ENCODE results near the gene CLCNKA. TPM values are rescaled to one million over a fixed set of nuclear protein-coding genes. Genes with fewer than 3 reads are reported as not detected.
"Not testable (repeated sequence)": the region's sequence is repeated elsewhere in the genome, so short reads cannot be mapped to it uniquely, and the experiment has no call there.

The CLCNKA gene
- total RNA-seq, 1 experiment from 2014 or later, result 1.0 TPM

DNA sequence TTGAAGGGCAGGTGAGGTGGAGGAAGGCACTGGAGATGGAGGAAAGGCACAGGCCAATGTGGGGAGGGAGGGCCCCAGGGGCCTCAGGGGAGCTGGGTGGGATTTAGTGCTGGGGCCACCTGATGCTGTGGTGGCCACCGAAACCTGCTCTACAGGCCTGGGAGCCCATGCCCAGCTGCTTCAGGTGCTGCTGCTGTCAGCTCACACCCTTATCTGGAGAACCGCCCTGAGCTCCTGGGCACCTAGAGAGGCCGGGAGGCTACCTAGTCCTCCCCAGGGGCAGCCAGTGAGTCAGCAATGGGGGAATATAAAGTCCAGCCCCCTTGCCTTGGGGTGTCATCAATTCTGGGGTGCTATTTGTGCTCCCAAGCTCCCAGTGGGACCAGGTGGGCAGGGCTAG is 39.4 kb downstream of the CLCNKA start:
- Histone ChIP-seq H3K36me3 (ENCODE audit: low read depth) (no peaks in the 10 kb centered on the region), H3F3A (ENCODE audit: insufficient read depth, low read depth) (peaks cover 11% of the 10 kb centered on the region; the same call in 1 of the 2 replicates), H3K27me3 (ENCODE audit: insufficient read depth, low read depth) (no peaks in the 10 kb centered on the region), H3K27ac (no peak overlapping the region), H4K20me1 (ENCODE audit: insufficient read depth) (no peaks in the 10 kb centered on the region), H3K9me2 (ENCODE audit: insufficient read depth) (no peaks in the 10 kb centered on the region), H3K79me2 (ENCODE audit: low read depth) (no peaks in the 10 kb centered on the region), H2AFZ (no peak overlapping the region), H3K9me3 (ENCODE audit: insufficient read depth, low read depth) (no peaks in the 10 kb centered on the region), H3K4me3 (no peak overlapping the region), H3K4me1 (replicated peaks; ENCODE audit: insufficient read depth) (peaks cover 9% of the 10 kb centered on the region), H3K4me2 (no peak overlapping the region; the same call in 1 of the 2 replicates)
- no TSS peak for BruUV-seq (replicated peaks)
- peak; percentile 56 to 57 for DNase-seq
- TF ChIP-seq, protein P1, sequence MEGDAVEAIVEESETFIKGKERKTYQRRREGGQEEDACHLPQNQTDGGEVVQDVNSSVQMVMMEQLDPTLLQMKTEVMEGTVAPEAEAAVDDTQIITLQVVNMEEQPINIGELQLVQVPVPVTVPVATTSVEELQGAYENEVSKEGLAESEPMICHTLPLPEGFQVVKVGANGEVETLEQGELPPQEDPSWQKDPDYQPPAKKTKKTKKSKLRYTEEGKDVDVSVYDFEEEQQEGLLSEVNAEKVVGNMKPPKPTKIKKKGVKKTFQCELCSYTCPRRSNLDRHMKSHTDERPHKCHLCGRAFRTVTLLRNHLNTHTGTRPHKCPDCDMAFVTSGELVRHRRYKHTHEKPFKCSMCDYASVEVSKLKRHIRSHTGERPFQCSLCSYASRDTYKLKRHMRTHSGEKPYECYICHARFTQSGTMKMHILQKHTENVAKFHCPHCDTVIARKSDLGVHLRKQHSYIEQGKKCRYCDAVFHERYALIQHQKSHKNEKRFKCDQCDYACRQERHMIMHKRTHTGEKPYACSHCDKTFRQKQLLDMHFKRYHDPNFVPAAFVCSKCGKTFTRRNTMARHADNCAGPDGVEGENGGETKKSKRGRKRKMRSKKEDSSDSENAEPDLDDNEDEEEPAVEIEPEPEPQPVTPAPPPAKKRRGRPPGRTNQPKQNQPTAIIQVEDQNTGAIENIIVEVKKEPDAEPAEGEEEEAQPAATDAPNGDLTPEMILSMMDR (conservative IDR thresholded peaks at IDR 0.05), result no peak
- TF ChIP-seq EZH2 (IDR thresholded peaks at IDR 0.05; ENCODE audit: low read depth), result no peak
- ChIA-PET CTCF (no interaction called here), POLR2A (ENCODE audit: unreplicated experiment) (interaction anchor here (0.7 kb wide), 1 partner anchor 467 kb away, joined by 4 read pairs; no protein-coding TSS in a partner anchor)
- intact Hi-C loops (cut with micrococcal nuclease; ENCODE audit: unreplicated experiment), result no loop called here

DNA sequence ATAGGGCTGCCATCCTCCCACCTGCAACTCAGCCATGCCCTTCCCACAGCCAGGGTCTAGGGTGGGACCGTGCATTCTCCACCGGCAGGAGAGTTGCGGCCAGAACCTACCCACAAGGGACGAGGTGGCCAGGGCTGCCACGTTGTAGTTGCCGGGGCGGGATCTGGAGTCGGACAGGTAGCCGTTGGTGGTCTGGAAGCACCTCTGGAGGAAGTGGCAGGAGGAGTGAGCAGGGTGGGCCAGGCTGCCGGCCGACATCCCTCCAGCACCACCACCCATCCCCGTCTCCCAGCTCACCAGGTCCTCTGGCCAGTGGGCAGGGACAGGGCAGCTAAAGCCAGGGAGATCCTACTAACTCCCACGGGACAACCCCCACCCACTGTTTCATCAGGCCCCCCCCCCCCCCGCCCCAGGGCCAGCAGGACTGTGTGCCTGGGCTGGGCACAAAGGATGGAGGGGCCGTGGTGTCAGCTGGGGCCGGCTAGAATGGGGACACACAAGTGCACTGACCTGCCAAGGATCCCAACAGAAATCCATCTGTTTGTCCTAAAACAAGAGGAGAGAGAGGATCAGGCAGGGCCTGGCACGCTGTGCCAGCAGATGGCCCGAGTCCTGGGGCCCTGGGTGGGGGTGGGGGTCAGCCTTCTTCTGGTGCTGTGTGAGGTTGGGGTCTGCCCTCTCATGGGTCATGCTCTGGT is 40.3 kb downstream of the CLCNKA start:
- CTCF ChIA-PET; POLR2A ChIA-PET (ENCODE audit: unreplicated experiment): not testable (repeated sequence)

DNA sequence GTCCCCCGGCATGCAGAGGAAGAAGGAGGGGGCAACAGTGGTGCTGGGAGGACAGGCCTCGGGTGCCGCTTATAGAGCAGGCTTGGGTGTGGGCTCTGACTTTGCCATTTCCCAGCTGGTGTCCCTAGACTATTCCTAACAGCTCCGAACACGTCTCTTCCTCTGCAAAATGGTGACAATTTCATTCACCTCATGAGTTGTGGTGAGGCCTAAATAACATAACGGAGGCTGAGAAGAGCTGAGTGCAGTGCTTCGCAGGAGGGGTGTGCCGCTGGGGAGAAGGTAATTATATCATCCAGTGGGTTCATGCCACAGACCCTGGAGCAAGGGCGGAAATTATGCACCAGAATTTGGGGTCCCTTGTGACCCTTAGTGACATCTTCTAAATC is 40.8 kb downstream of the CLCNKA start:
- H3K9me2 ChIP-seq (ENCODE audit: insufficient read depth); H3K27me3 ChIP-seq (ENCODE audit: insufficient read depth, low read depth); H3K4me2 ChIP-seq; H3K9me3 ChIP-seq (ENCODE audit: insufficient read depth, low read depth); H2AFZ ChIP-seq; BruUV-seq (replicated peaks); intact Hi-C loops (cut with micrococcal nuclease; ENCODE audit: unreplicated experiment); H4K20me1 ChIP-seq (ENCODE audit: insufficient read depth); CTCF ChIA-PET; DNase-seq; H3K36me3 ChIP-seq (ENCODE audit: low read depth); POLR2A ChIA-PET (ENCODE audit: unreplicated experiment); H3K27ac ChIP-seq; H3K4me3 ChIP-seq; H3K4me1 ChIP-seq (replicated peaks; ENCODE audit: insufficient read depth); H3K79me2 ChIP-seq (ENCODE audit: low read depth): not testable (repeated sequence)
- peaks cover 11% of the 10 kb centered on the region; the same call in 1 of the 2 replicates for H3F3A ChIP-seq (ENCODE audit: insufficient read depth, low read depth)

More for the DNA sequence above, 40.3 kb downstream of the CLCNKA start:
- H3K4me3 ChIP-seq; H3K4me1 ChIP-seq (replicated peaks; ENCODE audit: insufficient read depth); H3K4me2 ChIP-seq; H3K79me2 ChIP-seq (ENCODE audit: low read depth); H3K36me3 ChIP-seq (ENCODE audit: low read depth); DNase-seq; H3K27ac ChIP-seq; intact Hi-C loops (cut with micrococcal nuclease; ENCODE audit: unreplicated experiment); H3K9me2 ChIP-seq (ENCODE audit: insufficient read depth); H3K27me3 ChIP-seq (ENCODE audit: insufficient read depth, low read depth); H3K9me3 ChIP-seq (ENCODE audit: insufficient read depth, low read depth); H4K20me1 ChIP-seq (ENCODE audit: insufficient read depth); H2AFZ ChIP-seq; BruUV-seq (replicated peaks): not testable (repeated sequence)
- peaks cover 11% of the 10 kb centered on the region; the same call in 1 of the 2 replicates for H3F3A ChIP-seq (ENCODE audit: insufficient read depth, low read depth)

DNA sequence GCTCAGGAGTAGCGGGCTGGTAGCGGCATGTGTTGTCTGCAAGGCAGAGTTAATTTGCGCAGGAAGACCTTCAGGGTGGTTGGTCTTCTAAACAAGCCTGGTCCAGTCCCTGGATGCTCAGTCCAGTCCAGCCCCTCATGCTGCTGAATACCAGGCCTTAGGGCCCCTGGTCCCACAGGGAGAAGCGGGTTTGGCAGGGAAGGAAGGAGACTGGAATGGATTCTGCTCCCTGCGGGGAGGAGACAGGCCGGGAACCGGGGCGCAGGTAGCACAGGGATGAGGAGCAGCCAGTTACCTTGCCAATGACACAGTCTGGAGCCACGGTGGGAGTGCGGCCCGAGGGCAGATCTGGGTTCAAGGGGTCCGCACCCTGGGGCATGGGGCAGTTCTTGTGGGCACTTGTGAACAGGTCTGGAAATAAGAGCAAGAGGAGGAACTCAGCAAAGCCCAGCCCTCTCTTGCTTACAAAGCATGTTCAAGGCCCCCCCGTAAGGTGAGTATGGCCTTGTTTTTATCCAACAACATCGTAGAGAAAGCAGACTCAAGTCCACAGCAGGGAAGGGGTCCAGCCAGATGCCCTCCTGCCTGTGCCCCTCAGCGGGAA is 41.5 kb downstream of the CLCNKA start:
- peaks cover 9% of the 10 kb centered on the region for H3K4me1 ChIP-seq (replicated peaks; ENCODE audit: insufficient read depth)
- no peak overlapping the region for H2AFZ ChIP-seq
- no peaks in the 10 kb centered on the region for H3K79me2 ChIP-seq (ENCODE audit: low read depth)
- DNase-seq, result no peak
- no peaks in the 10 kb centered on the region for H3K36me3 ChIP-seq (ENCODE audit: low read depth)
- H3F3A ChIP-seq (ENCODE audit: insufficient read depth, low read depth), result peaks cover 16% of the 10 kb centered on the region; the same call in 1 of the 2 replicates
- TF ChIP-seq, protein P1 (conservative IDR thresholded peaks at IDR 0.05), result no peak
- TF ChIP-seq EZH2 (IDR thresholded peaks at IDR 0.05; ENCODE audit: low read depth), result no peak
- intact Hi-C loops (cut with micrococcal nuclease; ENCODE audit: unreplicated experiment), result no loop called here
- ChIA-PET CTCF (no interaction called here), POLR2A (ENCODE audit: unreplicated experiment) (no interaction called here)
- no peaks in the 10 kb centered on the region for H3K9me3 ChIP-seq (ENCODE audit: insufficient read depth, low read depth)
- no peak overlapping the region for H3K4me3 ChIP-seq
- H3K9me2 ChIP-seq (ENCODE audit: insufficient read depth), result no peaks in the 10 kb centered on the region
- no peak overlapping the region for H3K4me2 ChIP-seq
- H3K27me3 ChIP-seq (ENCODE audit: insufficient read depth, low read depth), result no peaks in the 10 kb centered on the region
- H3K27ac ChIP-seq, result no peak overlapping the region
- H4K20me1 ChIP-seq (ENCODE audit: insufficient read depth), result no peaks in the 10 kb centered on the region
- BruUV-seq (replicated peaks), result no TSS peak
